ENCODE data around the gene KRT40.

KRT40 gene

GRCh38 chr17:40974366-40974765 lies 9.8 kb downstream of the KRT40 start:
- H3K4me3 ChIP-seq (ENCODE audit: low read depth, low read length): no peak overlapping the region
- no peak for DNase-seq (ENCODE audit: low read depth)
- TF ChIP-seq CTCF (IDR thresholded peaks at IDR 0.05; ENCODE audit: low read depth, low read length) (no peak), POLR2A (IDR thresholded peaks at IDR 0.05; ENCODE audit: extremely low read depth, insufficient read length) (no peak), MYC (IDR thresholded peaks at IDR 0.05; ENCODE audit: low read depth, low read length) (no peak)
- TF ChIP-seq, protein P1, sequence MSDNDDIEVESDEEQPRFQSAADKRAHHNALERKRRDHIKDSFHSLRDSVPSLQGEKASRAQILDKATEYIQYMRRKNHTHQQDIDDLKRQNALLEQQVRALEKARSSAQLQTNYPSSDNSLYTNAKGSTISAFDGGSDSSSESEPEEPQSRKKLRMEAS (IDR thresholded peaks at IDR 0.05; ENCODE audit: low read depth, low read length): no peak

- TF ChIP-seq MYC (IDR thresholded peaks at IDR 0.05; ENCODE audit: low read depth, low read length): no peak
- no peak for DNase-seq (ENCODE audit: low read depth)
Measured at GRCh38 chr17:40967582-40967981, 16.5 kb downstream of the KRT40 start.

GRCh38 chr17:40966848-40967247 lies 17.3 kb downstream of the KRT40 start, which contains the start of gene KRT39:
KRT39 (minus strand) TSS chr17:40966948; CDS start chr17:40966856, 92 bp downstream.
- DNase-seq (ENCODE audit: low read depth): no peak
- TF ChIP-seq CTCF (IDR thresholded peaks at IDR 0.05; ENCODE audit: low read depth, low read length) (no peak), POLR2A (IDR thresholded peaks at IDR 0.05; ENCODE audit: extremely low read depth, insufficient read length) (no peak), MYC (IDR thresholded peaks at IDR 0.05; ENCODE audit: low read depth, low read length) (no peak)
- TF ChIP-seq, protein P1 (IDR thresholded peaks at IDR 0.05; ENCODE audit: low read depth, low read length): no peak
- H3K4me3 ChIP-seq (ENCODE audit: low read depth, low read length): no peak within 1 kb of the TSS

More at GRCh38 chr17:40967582-40967981, 16.5 kb downstream of the KRT40 start:
- no peak overlapping the region for H3K4me3 ChIP-seq (ENCODE audit: low read depth, low read length)

- peak; percentile 65 for TF ChIP-seq CTCF (IDR thresholded peaks at IDR 0.05; ENCODE audit: low read depth, low read length)
- TF ChIP-seq, protein P1 (IDR thresholded peaks at IDR 0.05; ENCODE audit: low read depth, low read length): no peak
- peak; percentile 6 for DNase-seq (ENCODE audit: low read depth)
Measured at GRCh38 chr17:40963838-40964237, 20.3 kb downstream of the KRT40 start.

GRCh38 chr17:40962059-40962561 lies 22.0 kb downstream of the KRT40 start:
- DNase-seq (ENCODE audit: low read depth): no peak
- no peak overlapping the region for H3K4me3 ChIP-seq (ENCODE audit: low read depth, low read length)
- TF ChIP-seq POLR2A (IDR thresholded peaks at IDR 0.05; ENCODE audit: extremely low read depth, insufficient read length): no peak
- TF ChIP-seq, protein P1 (IDR thresholded peaks at IDR 0.05; ENCODE audit: low read depth, low read length): no peak
- TF ChIP-seq CTCF (IDR thresholded peaks at IDR 0.05; ENCODE audit: low read depth, low read length): no peak
- TF ChIP-seq MYC (IDR thresholded peaks at IDR 0.05; ENCODE audit: low read depth, low read length): no peak

More at GRCh38 chr17:40963838-40964237, 20.3 kb downstream of the KRT40 start:
- no peak overlapping the region for H3K4me3 ChIP-seq (ENCODE audit: low read depth, low read length)

DNA sequence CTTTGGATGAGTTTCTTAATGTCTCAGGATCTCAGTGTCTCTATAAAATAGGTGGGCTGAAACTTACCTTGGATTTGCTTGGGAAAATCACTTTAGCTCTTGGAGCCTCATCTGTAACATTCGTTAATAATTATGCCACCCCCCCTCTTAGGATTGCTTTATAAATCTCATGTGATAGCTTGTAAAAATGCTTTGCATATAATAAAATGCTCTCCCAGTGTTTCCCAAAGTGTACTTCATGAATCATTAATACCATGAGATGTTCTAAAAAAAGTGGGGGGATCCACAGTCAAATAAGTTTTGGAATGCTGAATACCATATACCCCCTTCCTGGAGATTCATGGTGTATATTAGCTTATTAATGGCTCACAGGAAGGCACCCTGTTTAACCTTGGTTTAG lies 22.5 kb downstream of the KRT40 start:
- no peak overlapping the region for H3K4me3 ChIP-seq (ENCODE audit: low read depth, low read length)
- DNase-seq (ENCODE audit: low read depth): no peak
- TF ChIP-seq, protein P1 (IDR thresholded peaks at IDR 0.05; ENCODE audit: low read depth, low read length): no peak
- TF ChIP-seq MYC (IDR thresholded peaks at IDR 0.05; ENCODE audit: low read depth, low read length) (no peak), CTCF (IDR thresholded peaks at IDR 0.05; ENCODE audit: low read depth, low read length) (no peak), POLR2A (IDR thresholded peaks at IDR 0.05; ENCODE audit: extremely low read depth, insufficient read length) (no peak)

Measured in NB4 (cell line).